ENCODE data around the gene TCF4.

TCF4 gene

GRCh38 chr18:55530166-55530565, 57.8 kb downstream of the TCF4 start:
- no peak for DNase-seq (ENCODE audit: extremely low spot score)
- ChIA-PET CTCF (no interaction called here), POLR2A (no interaction called here)
- TF ChIP-seq FOXK2 (IDR thresholded peaks at IDR 0.05) (no peak), NFRKB (IDR thresholded peaks at IDR 0.05) (no peak)

- POLR2A ChIA-PET: no interaction called here
- TF ChIP-seq LEF1 (IDR thresholded peaks at IDR 0.05; ENCODE audit: borderline replicate concordance): no peak
- TF ChIP-seq SP1 (IDR thresholded peaks at IDR 0.05): no peak
- TF ChIP-seq TARDBP (IDR thresholded peaks at IDR 0.05): no peak
- TF ChIP-seq BHLHE40 (IDR thresholded peaks at IDR 0.05; ENCODE audit: borderline replicate concordance): no peak
- TF ChIP-seq PKNOX1 (IDR thresholded peaks at IDR 0.05): no peak
- TF ChIP-seq ELF4 (IDR thresholded peaks at IDR 0.05): no peak
- TF ChIP-seq ZNF384 (IDR thresholded peaks at IDR 0.05): no peak
- no peak for TF ChIP-seq HDGF (IDR thresholded peaks at IDR 0.05; ENCODE audit: borderline replicate concordance)
- TF ChIP-seq ARNT (IDR thresholded peaks at IDR 0.05): no peak
- no peak for TF ChIP-seq FOXK2 (IDR thresholded peaks at IDR 0.05)
- no peak for TF ChIP-seq NFRKB (IDR thresholded peaks at IDR 0.05)
- no peak for TF ChIP-seq CTBP1 (IDR thresholded peaks at IDR 0.05; ENCODE audit: borderline replicate concordance)
- no peak for TF ChIP-seq SUZ12 (IDR thresholded peaks at IDR 0.05)
- TF ChIP-seq FOXM1 (IDR thresholded peaks at IDR 0.05; ENCODE audit: borderline replicate concordance): no peak
- TF ChIP-seq FOXA1 (IDR thresholded peaks at IDR 0.05): no peak
- TF ChIP-seq L3MBTL2 (conservative IDR thresholded peaks at IDR 0.05): no peak
- CTCF ChIA-PET: no interaction called here
- DNase-seq (ENCODE audit: extremely low spot score): no peak
Measured at GRCh38 chr18:55529581-55529980, 58.4 kb downstream of the TCF4 start.

- no peak for DNase-seq (ENCODE audit: extremely low spot score)
- POLR2A ChIA-PET: no interaction called here
- TF ChIP-seq CTBP1 (IDR thresholded peaks at IDR 0.05; ENCODE audit: borderline replicate concordance) (no peak), HDGF (IDR thresholded peaks at IDR 0.05; ENCODE audit: borderline replicate concordance) (no peak), BHLHE40 (IDR thresholded peaks at IDR 0.05; ENCODE audit: borderline replicate concordance) (no peak), ARNT (IDR thresholded peaks at IDR 0.05) (no peak), SP1 (IDR thresholded peaks at IDR 0.05) (no peak), ZNF384 (IDR thresholded peaks at IDR 0.05) (no peak), FOXA1 (IDR thresholded peaks at IDR 0.05) (no peak), FOXM1 (IDR thresholded peaks at IDR 0.05; ENCODE audit: borderline replicate concordance) (no peak), PKNOX1 (IDR thresholded peaks at IDR 0.05) (no peak)
- CTCF ChIA-PET: no interaction called here
Measured at GRCh38 chr18:55525845-55526244, 62.1 kb downstream of the TCF4 start.

- CTCF ChIA-PET: no interaction called here
- DNase-seq (ENCODE audit: extremely low spot score): no peak
- TF ChIP-seq FOXA1 (IDR thresholded peaks at IDR 0.05): no peak
- no peak for TF ChIP-seq BHLHE40 (IDR thresholded peaks at IDR 0.05; ENCODE audit: borderline replicate concordance)
- no peak for TF ChIP-seq ELF4 (IDR thresholded peaks at IDR 0.05)
- no peak for TF ChIP-seq L3MBTL2 (conservative IDR thresholded peaks at IDR 0.05)
- no peak for TF ChIP-seq ZNF384 (IDR thresholded peaks at IDR 0.05)
- no peak for TF ChIP-seq SP1 (IDR thresholded peaks at IDR 0.05)
- no peak for TF ChIP-seq FOXM1 (IDR thresholded peaks at IDR 0.05; ENCODE audit: borderline replicate concordance)
- no peak for TF ChIP-seq CTBP1 (IDR thresholded peaks at IDR 0.05; ENCODE audit: borderline replicate concordance)
- no peak for TF ChIP-seq FOXK2 (IDR thresholded peaks at IDR 0.05)
- no peak for TF ChIP-seq PKNOX1 (IDR thresholded peaks at IDR 0.05)
- no peak for TF ChIP-seq LEF1 (IDR thresholded peaks at IDR 0.05; ENCODE audit: borderline replicate concordance)
- TF ChIP-seq SUZ12 (IDR thresholded peaks at IDR 0.05): no peak
- no peak for TF ChIP-seq NFRKB (IDR thresholded peaks at IDR 0.05)
- no peak for TF ChIP-seq HDGF (IDR thresholded peaks at IDR 0.05; ENCODE audit: borderline replicate concordance)
- TF ChIP-seq ARNT (IDR thresholded peaks at IDR 0.05): no peak
- TF ChIP-seq TARDBP (IDR thresholded peaks at IDR 0.05): no peak
- POLR2A ChIA-PET: no interaction called here
Measured at GRCh38 chr18:55524353-55525073, 63.5 kb downstream of the TCF4 start.

- no peak for DNase-seq (ENCODE audit: extremely low spot score)
- no peak for TF ChIP-seq L3MBTL2 (conservative IDR thresholded peaks at IDR 0.05)
- TF ChIP-seq ZNF384 (IDR thresholded peaks at IDR 0.05): no peak
- TF ChIP-seq TARDBP (IDR thresholded peaks at IDR 0.05): no peak
- TF ChIP-seq SUZ12 (IDR thresholded peaks at IDR 0.05): no peak
- no peak for TF ChIP-seq ELF4 (IDR thresholded peaks at IDR 0.05)
- TF ChIP-seq SP1 (IDR thresholded peaks at IDR 0.05): no peak
- TF ChIP-seq LEF1 (IDR thresholded peaks at IDR 0.05; ENCODE audit: borderline replicate concordance): no peak
- TF ChIP-seq FOXK2 (IDR thresholded peaks at IDR 0.05): no peak
- no peak for TF ChIP-seq BHLHE40 (IDR thresholded peaks at IDR 0.05; ENCODE audit: borderline replicate concordance)
- TF ChIP-seq PKNOX1 (IDR thresholded peaks at IDR 0.05): no peak
- no peak for TF ChIP-seq CTBP1 (IDR thresholded peaks at IDR 0.05; ENCODE audit: borderline replicate concordance)
- no peak for TF ChIP-seq FOXA1 (IDR thresholded peaks at IDR 0.05)
- TF ChIP-seq ARNT (IDR thresholded peaks at IDR 0.05): no peak
- no peak for TF ChIP-seq FOXM1 (IDR thresholded peaks at IDR 0.05; ENCODE audit: borderline replicate concordance)
- TF ChIP-seq NFRKB (IDR thresholded peaks at IDR 0.05): no peak
- TF ChIP-seq HDGF (IDR thresholded peaks at IDR 0.05; ENCODE audit: borderline replicate concordance): no peak
- CTCF ChIA-PET: no interaction called here
- POLR2A ChIA-PET: no interaction called here
Measured at GRCh38 chr18:55523001-55523400, 65.0 kb downstream of the TCF4 start.

Measured in HEK293T (cell line).